Esophagus muscularis mucosa (tissue), 4 donors: ENCODE measurements around the gene VILL. TPM values are rescaled to one million over a fixed set of nuclear protein-coding genes. Genes with fewer than 3 reads are reported as not detected.
"Not testable (repeated sequence)": the region's sequence is repeated elsewhere in the genome, so short reads cannot be mapped to it uniquely, and the experiment has no call there.

Source experiments
- DNase-seq: peaks from one replicate; pipeline ENCODE4 v3.0.0-alpha.2; 2017; ENCODE audit errors: extremely low spot score
- H3K27ac ChIP-seq, 4 donors: fragments of 200-600 bp; sonication (generic); replicated peaks in 1 of 4; 1 replicate in 3 of 4; 2 replicates in 1 of 4; pipeline ENCODE4 v1.5.1; 2016 to 2019; ENCODE audit warnings: mild to moderate bottlenecking in 1 of 4
- H3K27me3 ChIP-seq, 4 donors: fragments of 200-600 bp; sonication (generic); one replicate each; pipeline versions ENCODE4 v1.5.1 to v1.6.0; 2016 to 2019
- H3K36me3 ChIP-seq, 4 donors: fragments of 200-600 bp; sonication (generic); one replicate each; pipeline ENCODE4 v1.5.1; 2016 to 2019
- H3K4me1 ChIP-seq, 4 donors: fragments of 200-600 bp; sonication (generic); one replicate each; pipeline ENCODE4 v1.5.1; 2016 to 2019
- H3K4me3 ChIP-seq, 4 donors: fragments of 200-600 bp; sonication (generic); 1 replicate in 2 of 4; 2 replicates in 2 of 4; pipeline ENCODE4 v1.5.1; 2016 to 2019; ENCODE audit warnings: mild to moderate bottlenecking in 4 of 4, moderate library complexity in 1 of 4
- H3K9me3 ChIP-seq, 4 donors: fragments of 200-600 bp; sonication (generic); 1 replicate in 3 of 4; 2 replicates in 1 of 4; pipeline ENCODE4 v1.5.1; 2016 to 2019
- EP300 ChIP-seq: sonication (generic); formaldehyde crosslinking; IDR thresholded peaks from one replicate; pipeline ENCODE4 v1.6.1; 2017; ENCODE audit warnings: antibody characterized with exemption
- POLR2A ChIP-seq: fragments of 450-650 bp; IDR thresholded peaks from one replicate; pipeline ENCODE4 v1.6.1; 2017; ENCODE audit warnings: antibody characterized with exemption, moderate library complexity, mild to moderate bottlenecking, low read depth
- POLR2AphosphoS5 ChIP-seq, 2 donors: sonication (generic); formaldehyde crosslinking; IDR thresholded peaks; one replicate each; pipeline ENCODE4 v1.6.1; 2017; ENCODE audit warnings: antibody characterized with exemption in 2 of 2
- WGBS: methylation state at CpG from one replicate; pipeline ENCODE4 v1.1.5; 2018; 5-methylcytosine and 5-hydroxymethylcytosine counted together
- intact Hi-C: fragments of 100-400 bp; cut with DNase I; formaldehyde crosslinking; loops from one replicate; pipeline ENCODE4 v1.15.1; 2023
- total RNA-seq, 4 donors: library from RNA; depleted of rRNA; stranded (reverse); fragments of >200 nt; gene quantifications; one replicate each; pipeline versions ENCODE4 v1.1.0 to v1.2.1, GENCODE V29; 2016
- TF ChIP-seq, protein P1 (sequence below), 3 experiments: fragments of 200-600 bp in 2 of 3; fragments of 450-650 bp in 1 of 3; sonication (generic) in 2 of 3; IDR thresholded peaks; one replicate each; pipeline ENCODE4 v1.5.1; 2017 to 2019; ENCODE audit warnings: antibody characterized with exemption in 3 of 3, mild to moderate bottlenecking in 2 of 3, moderate library complexity in 1 of 3

Gene VILL
- total RNA-seq, 4 donors from 2014 or later, result 3.2 to 5.1 (median 4.4) TPM

DNA sequence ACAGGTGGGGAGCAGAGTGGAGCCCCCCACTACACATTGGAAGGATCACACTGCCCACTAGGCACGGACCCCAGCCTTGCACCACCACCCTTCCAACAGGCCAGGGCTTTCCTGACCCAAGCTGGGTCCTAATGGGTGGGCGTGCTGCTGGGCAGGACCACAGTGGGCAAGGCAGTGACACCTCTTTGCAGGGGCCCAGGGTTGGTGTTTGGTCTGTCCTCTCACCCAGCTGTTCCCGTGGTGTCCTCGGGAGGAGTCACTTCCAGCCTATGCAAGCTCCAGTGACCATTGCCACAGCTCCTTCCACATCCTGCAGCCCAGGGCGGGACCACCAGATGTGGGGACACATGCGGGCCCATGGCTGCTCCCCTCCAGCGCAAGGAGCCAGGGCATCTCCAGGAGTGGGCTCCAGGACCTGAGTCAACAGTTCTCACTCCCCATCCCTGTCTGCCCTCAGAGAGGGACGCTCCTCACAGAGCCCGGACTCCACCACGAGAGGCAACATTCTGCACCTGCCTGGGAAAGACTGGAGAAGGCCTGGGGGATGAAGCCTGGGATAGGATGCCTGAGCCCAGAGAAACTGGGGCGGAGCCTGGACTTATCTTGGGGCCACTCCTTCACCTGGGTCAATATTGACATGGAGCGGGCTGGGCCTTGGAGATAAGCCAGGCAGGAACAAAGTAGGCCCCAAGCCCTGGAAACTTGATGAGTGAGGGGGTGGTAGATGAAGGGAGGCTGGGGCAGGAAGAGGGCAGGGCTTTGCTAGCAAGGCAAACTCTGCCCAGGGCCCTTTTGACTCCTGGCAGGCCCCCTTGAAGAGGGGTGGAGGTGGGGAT is 3.9 kb upstream of the VILL start:
- TF ChIP-seq, protein P1, sequence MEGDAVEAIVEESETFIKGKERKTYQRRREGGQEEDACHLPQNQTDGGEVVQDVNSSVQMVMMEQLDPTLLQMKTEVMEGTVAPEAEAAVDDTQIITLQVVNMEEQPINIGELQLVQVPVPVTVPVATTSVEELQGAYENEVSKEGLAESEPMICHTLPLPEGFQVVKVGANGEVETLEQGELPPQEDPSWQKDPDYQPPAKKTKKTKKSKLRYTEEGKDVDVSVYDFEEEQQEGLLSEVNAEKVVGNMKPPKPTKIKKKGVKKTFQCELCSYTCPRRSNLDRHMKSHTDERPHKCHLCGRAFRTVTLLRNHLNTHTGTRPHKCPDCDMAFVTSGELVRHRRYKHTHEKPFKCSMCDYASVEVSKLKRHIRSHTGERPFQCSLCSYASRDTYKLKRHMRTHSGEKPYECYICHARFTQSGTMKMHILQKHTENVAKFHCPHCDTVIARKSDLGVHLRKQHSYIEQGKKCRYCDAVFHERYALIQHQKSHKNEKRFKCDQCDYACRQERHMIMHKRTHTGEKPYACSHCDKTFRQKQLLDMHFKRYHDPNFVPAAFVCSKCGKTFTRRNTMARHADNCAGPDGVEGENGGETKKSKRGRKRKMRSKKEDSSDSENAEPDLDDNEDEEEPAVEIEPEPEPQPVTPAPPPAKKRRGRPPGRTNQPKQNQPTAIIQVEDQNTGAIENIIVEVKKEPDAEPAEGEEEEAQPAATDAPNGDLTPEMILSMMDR (IDR thresholded peaks at IDR 0.05), result no peak
- no peak for TF ChIP-seq EP300
- TF ChIP-seq POLR2AphosphoS5 (IDR thresholded peaks at IDR 0.05), result no peak
- no peak for TF ChIP-seq POLR2A
- no peak overlapping the region for H3K4me3 ChIP-seq
- 96% methylated on average over 9 of the region's 12 CpGs for WGBS
- H3K9me3 ChIP-seq, result no peaks in the 10 kb centered on the region
- H3K4me1 ChIP-seq, result no peaks in the 10 kb centered on the region
- H3K27ac ChIP-seq, result no peak overlapping the region
- H3K36me3 ChIP-seq, result peaks cover 0 to 30% (median 20%) of the 10 kb centered on the region in 4 donors
- H3K27me3 ChIP-seq, result no peaks in the 10 kb centered on the region
- no peak for DNase-seq
- intact Hi-C loops, result no loop called here

- 63% methylated on average over 1 of the region's 2 CpGs for WGBS
- no peaks in the 10 kb centered on the region for H3K9me3 ChIP-seq
- no peak for TF ChIP-seq EP300
- no peak for TF ChIP-seq POLR2AphosphoS5 (IDR thresholded peaks at IDR 0.05)
- no peak for TF ChIP-seq POLR2A
- TF ChIP-seq, protein P1 (IDR thresholded peaks at IDR 0.05), result no peak
- peaks cover 0 to 24% (median 14%) of the 10 kb centered on the region in 4 donors for H3K36me3 ChIP-seq
- no peaks in the 10 kb centered on the region for H3K27me3 ChIP-seq
- no peak overlapping the region for H3K4me3 ChIP-seq
- intact Hi-C loops, result no loop called here
- no peak overlapping the region for H3K27ac ChIP-seq
- DNase-seq, result no peak
- H3K4me1 ChIP-seq, result no peaks in the 10 kb centered on the region
Observed at GRCh38 chr3:37987315-37987697, 3.3 kb upstream of the VILL start.

- Histone ChIP-seq H3K4me1 (no peaks in the 10 kb centered on the region), H3K36me3 (peaks cover 0 to 20% (median 10%) of the 10 kb centered on the region in 4 donors), H3K27me3 (no peaks in the 10 kb centered on the region), H3K4me3 (no peak overlapping the region), H3K9me3 (no peaks in the 10 kb centered on the region), H3K27ac (no peak overlapping the region)
- WGBS, result 86% methylated on average over 7 of the region's 7 CpGs
- DNase-seq, result no peak
- no peak for TF ChIP-seq EP300
- TF ChIP-seq, protein P1 (IDR thresholded peaks at IDR 0.05), result no peak
- intact Hi-C loops, result no loop called here
Observed at GRCh38 chr3:37987751-37988179, 2.8 kb upstream of the VILL start.

- 88% methylated on average over 10 of the region's 10 CpGs for WGBS
- H3K9me3 ChIP-seq, H3K27me3 ChIP-seq, DNase-seq, H3K27ac ChIP-seq, H3K4me1 ChIP-seq, H3K4me3 ChIP-seq, intact Hi-C loops: not testable (repeated sequence)
- H3K36me3 ChIP-seq, result peaks cover 0 to 16% (median 6%) of the 10 kb centered on the region in 4 donors
Observed at GRCh38 chr3:37988376-37988775, 2.2 kb upstream of the VILL start.

DNA sequence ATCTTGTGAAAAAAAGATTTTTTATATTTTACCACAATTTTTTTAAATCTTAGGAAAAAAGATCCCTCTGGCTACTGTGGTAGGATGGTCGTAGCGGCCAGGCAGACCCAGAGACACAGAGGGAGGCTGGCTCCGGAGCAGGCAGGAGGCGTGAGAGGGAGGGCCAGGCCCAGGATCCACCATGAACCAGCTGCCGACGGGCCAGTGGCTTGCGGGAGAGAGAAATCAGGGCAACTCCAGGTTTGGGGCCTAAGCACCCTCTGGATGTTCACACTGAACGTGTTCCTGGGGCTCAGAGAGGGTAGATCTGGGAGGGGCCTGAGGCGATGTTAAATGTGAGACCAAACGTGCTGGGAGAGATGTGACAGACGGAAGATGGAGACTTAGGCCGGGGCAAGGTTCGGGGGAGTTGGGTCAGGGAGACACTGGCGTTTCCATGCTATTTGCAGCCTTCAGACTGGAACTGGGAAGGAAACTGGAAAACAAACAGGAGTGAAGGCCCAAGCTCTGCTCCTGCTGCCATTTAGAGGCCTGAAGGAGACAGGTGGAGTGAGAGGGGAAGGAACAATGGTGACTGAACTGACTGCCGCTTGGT is 1.6 kb upstream of the VILL start:
- no peak for DNase-seq
- H3K27me3 ChIP-seq, result no peaks in the 10 kb centered on the region
- H3K9me3 ChIP-seq, result no peaks in the 10 kb centered on the region
- intact Hi-C loops, result no loop called here
- 86% methylated on average over 15 of the region's 15 CpGs for WGBS
- H3K27ac ChIP-seq, result no peak overlapping the region
- H3K4me3 ChIP-seq, result no peak overlapping the region
- peaks cover 4 to 10% (median 7%) of the 10 kb centered on the region in 4 donors for H3K4me1 ChIP-seq
- TF ChIP-seq POLR2A (no peak), EP300 (no peak), POLR2AphosphoS5 (IDR thresholded peaks at IDR 0.05) (no peak)
- peaks cover 0 to 14% (median 6%) of the 10 kb centered on the region in 4 donors for H3K36me3 ChIP-seq
